ENCODE results near the gene ZNF561. TPM values are rescaled to one million over a fixed set of nuclear protein-coding genes. Genes with fewer than 3 reads are reported as not detected.

The ZNF561 gene
- total RNA-seq, 4 donors from 2014 or later = 26.8 to 40.3 (median 35.8) TPM

DNA sequence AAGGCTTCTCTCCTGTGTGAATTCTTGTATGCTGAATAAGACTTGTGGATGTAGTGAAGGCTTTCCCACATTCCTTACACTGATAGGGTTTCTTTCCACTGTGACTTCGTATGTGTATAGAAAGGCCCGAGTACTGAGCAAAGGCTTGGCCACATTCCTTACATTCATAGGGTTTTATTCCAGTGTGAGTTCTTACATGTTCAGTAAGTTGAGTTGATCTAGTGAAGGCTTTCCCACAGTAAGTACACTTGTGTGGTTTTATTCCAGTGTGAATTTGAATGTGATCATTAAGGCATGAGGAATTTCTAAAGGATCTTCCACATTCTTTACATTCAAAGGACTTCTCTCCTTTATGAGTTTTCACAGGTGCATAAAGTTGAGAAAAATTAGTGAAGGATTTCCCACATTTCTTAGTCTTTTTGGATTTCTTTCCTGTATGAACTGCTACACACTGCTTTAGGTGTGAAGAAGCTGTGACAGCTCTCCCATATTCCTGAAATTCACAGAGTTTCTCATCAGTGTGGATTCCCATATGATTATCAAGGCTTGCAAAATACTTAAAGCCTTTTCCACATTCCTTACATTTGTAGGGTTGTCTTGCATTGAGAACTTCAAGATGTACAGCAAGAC, 10.4 kb downstream of the ZNF561 start:
- TF ChIP-seq EP300 (IDR thresholded peaks at IDR 0.05) = no peak
- TF ChIP-seq POLR2A (IDR thresholded peaks at IDR 0.05; ENCODE audit: low read depth) = no peak
- TF ChIP-seq POLR2AphosphoS5 (IDR thresholded peaks at IDR 0.05) = no peak
- TF ChIP-seq, protein P1, sequence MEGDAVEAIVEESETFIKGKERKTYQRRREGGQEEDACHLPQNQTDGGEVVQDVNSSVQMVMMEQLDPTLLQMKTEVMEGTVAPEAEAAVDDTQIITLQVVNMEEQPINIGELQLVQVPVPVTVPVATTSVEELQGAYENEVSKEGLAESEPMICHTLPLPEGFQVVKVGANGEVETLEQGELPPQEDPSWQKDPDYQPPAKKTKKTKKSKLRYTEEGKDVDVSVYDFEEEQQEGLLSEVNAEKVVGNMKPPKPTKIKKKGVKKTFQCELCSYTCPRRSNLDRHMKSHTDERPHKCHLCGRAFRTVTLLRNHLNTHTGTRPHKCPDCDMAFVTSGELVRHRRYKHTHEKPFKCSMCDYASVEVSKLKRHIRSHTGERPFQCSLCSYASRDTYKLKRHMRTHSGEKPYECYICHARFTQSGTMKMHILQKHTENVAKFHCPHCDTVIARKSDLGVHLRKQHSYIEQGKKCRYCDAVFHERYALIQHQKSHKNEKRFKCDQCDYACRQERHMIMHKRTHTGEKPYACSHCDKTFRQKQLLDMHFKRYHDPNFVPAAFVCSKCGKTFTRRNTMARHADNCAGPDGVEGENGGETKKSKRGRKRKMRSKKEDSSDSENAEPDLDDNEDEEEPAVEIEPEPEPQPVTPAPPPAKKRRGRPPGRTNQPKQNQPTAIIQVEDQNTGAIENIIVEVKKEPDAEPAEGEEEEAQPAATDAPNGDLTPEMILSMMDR (IDR thresholded peaks at IDR 0.05) = no peak
- Histone ChIP-seq H3K9me3 (peaks cover 7 to 75% (median 53%) of the 10 kb centered on the region in 4 donors), H3K36me3 (peaks cover 68 to 84% (median 77%) of the 10 kb centered on the region in 4 donors), H3K4me1 (no peaks in the 10 kb centered on the region), H3K27me3 (no peaks in the 10 kb centered on the region), H3K4me3 (no peak overlapping the region), H3K27ac (replicated peaks in 1 of 4) (no peak overlapping the region)
- WGBS = 100% methylated on average over 2 of the region's 2 CpGs
- DNase-seq (ENCODE audit: extremely low spot score) = no peak
- intact Hi-C loops (cut with DNase I) = no loop called here

DNA sequence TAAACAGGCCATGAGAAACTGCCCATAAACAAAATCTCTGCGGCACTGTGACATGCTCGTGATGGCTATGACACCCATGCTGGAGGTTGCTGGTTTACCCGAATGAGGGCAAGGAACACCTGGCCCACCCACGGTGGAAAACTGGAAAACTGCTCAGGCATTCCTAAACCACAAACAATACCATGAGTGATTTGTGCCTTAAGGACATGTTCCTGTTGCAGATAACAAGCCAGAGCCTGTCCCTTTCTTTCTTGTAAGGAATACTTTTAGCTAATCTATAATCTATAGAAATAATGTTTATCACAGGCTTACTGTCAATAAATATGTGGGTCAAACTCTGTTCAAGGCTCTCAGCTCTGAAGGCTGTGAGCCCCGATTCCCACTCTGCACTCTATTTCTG, 12.1 kb downstream of the ZNF561 start:
- Histone ChIP-seq H3K27ac (replicated peaks in 1 of 4) (no peak overlapping the region), H3K4me3 (no peak overlapping the region), H3K4me1 (no peaks in the 10 kb centered on the region), H3K9me3 (peaks cover 7 to 75% (median 53%) of the 10 kb centered on the region in 4 donors), H3K36me3 (peaks cover 51 to 67% (median 60%) of the 10 kb centered on the region in 4 donors), H3K27me3 (no peaks in the 10 kb centered on the region)
- no peak for DNase-seq (ENCODE audit: extremely low spot score)
- no peak for TF ChIP-seq POLR2AphosphoS5 (IDR thresholded peaks at IDR 0.05)
- no peak for TF ChIP-seq POLR2A (IDR thresholded peaks at IDR 0.05; ENCODE audit: low read depth)
- TF ChIP-seq, protein P1 (IDR thresholded peaks at IDR 0.05) = no peak
- no peak for TF ChIP-seq EP300 (IDR thresholded peaks at IDR 0.05)
- intact Hi-C loops (cut with DNase I) = no loop called here
- 92% methylated on average over 5 of the region's 5 CpGs for WGBS

DNA sequence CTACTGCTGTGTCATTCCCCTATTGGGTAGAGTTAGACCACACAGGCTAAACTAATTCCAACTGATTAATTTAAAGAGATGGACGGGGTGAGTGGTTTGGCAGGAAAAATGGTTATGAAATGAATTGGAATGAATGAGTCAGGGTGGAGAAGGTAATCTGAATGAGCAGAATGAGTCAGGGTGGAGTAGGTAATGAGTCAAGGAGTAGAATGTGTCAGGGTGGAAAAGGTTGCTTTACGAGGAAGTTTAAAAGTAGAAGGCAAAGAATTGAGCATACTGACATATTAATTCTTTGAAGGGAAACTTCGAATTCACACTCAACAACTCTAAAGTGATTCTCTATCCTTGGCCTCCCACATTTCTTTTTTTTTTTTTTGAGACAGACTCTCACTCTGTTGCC, 24.0 kb downstream of the ZNF561 start:
- Histone ChIP-seq H3K27me3 (peaks cover 0 to 12% (median 0%) of the 10 kb centered on the region in 4 donors), H3K9me3 (peaks cover 0 to 7% (median 4%) of the 10 kb centered on the region in 4 donors), H3K4me3 (no peak overlapping the region), H3K36me3 (no peaks in the 10 kb centered on the region), H3K27ac (replicated peaks in 1 of 4) (no peak overlapping the region), H3K4me1 (no peaks in the 10 kb centered on the region)
- no peak for DNase-seq (ENCODE audit: extremely low spot score)
- no peak for TF ChIP-seq POLR2AphosphoS5 (IDR thresholded peaks at IDR 0.05)
- TF ChIP-seq, protein P1 (IDR thresholded peaks at IDR 0.05) = no peak
- TF ChIP-seq EP300 (IDR thresholded peaks at IDR 0.05) = no peak
- 68% methylated on average over 3 of the region's 3 CpGs for WGBS
- intact Hi-C loops (cut with DNase I) = no loop called here

DNA sequence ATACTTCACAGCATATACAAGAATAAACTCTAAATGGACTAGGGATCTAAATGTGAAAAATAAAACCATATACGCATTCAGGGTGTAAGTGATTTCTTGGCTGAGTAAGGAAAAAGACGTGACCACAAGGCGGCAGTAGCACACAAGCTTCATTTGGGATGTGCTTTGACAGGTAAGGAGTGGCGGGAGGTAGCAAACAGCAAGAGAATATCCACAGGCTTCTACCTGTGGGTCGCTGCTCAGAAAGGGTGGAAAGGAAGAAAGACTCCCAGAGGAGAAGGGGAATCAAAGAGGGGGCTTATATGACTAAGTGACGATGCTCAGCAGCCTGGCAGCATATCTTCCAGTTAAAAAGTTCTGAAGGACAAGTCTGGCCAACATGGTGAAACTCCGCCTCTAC, 34.3 kb downstream of the ZNF561 start:
- WGBS = 13% methylated on average over 7 of the region's 7 CpGs

More for the DNA sequence above, 34.3 kb downstream of the ZNF561 start:
- H3K27me3 ChIP-seq = peaks cover 0 to 26% (median 0%) of the 10 kb centered on the region in 4 donors
- H3K9me3 ChIP-seq = no peaks in the 10 kb centered on the region
- intact Hi-C loops (cut with DNase I) = loop anchor here (2.0 to 10.0 kb wide), 2 partner anchors 52 to 210 kb away; partner anchors contain the start of gene ZNF426
- no peaks in the 10 kb centered on the region for H3K36me3 ChIP-seq
- H3K27ac ChIP-seq (replicated peaks in 1 of 4) = no peak overlapping the region
- no peak for DNase-seq (ENCODE audit: extremely low spot score)
- peaks cover 12 to 34% (median 22%) of the 10 kb centered on the region in 4 donors for H3K4me1 ChIP-seq
- H3K4me3 ChIP-seq = no peak overlapping the region
- no peak for TF ChIP-seq POLR2AphosphoS5 (IDR thresholded peaks at IDR 0.05)
- TF ChIP-seq, protein P1 (IDR thresholded peaks at IDR 0.05) = peak; percentile 50 to 69 (median 59)
